HG03103 (cell line): ENCODE measurements around the gene TEDC2.
"Not testable (repeated sequence)": the region's sequence is repeated elsewhere in the genome, so short reads cannot be mapped to it uniquely, and the experiment has no call there.

Experiments
- ATAC-seq: cut with Tn5 transposase; IDR thresholded peaks from one replicate; pipeline ENCODE4 v1.9.1; 2021; ENCODE audit warnings: low read depth; ENCODE audit not compliant: unreplicated experiment

Gene TEDC2

DNA sequence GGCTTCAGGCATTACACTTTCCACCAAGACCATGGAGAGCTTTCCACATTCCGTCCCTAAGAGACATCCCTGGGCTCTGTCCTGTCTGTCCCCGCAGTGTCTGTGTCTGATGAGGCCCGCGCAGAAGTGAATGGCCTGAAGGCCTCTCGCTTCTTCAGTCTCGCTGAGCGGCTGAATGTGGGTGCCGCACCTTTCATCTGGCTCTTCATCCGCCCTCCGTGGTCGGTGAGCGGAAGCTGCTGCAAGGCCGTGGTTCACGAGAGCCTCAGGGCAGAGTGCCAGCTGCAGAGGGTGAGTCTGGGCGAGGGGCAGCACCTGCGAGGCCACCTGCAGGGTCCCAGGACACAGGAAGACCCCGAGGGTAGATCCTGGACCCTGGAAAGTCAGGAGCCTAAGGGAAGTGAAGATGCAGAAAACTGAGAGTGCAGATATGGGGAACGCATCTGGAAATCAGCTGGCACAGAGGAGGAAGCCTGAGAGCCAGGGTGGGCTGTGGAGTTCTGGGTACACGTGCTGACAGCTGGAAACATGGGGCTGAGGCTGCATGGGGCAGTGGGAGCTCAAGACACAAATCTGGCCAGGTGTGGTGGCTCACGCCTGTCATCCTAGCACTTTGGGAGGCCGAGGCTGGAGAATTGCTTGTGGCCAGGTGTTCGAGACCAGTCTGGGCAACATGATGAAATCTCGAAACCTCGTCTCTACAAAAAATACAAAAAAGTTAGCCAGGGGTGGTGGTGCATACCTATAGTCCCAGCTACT is 22.7 kb upstream of the TEDC2 start:
- ATAC-seq = no peak

DNA sequence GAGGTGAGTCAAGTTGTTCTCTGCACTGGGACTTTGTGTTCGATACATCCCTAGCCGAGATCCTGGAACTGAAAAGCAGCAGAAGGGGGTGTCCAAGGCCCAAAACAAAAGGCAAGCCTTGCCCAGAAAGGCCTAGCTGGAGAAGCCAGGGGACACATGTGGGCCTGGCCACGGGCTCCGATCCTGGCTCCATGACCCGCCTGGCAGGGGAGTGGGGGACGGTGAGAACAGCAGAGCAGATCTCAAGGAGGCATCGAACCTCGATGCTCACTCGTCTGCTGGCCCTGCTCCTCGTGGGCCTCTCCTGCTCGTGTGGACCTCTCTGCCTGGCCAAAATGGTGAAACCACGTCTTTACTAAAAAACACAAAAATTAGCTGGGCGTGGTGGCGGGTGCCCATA is 21.8 kb upstream of the TEDC2 start:
- ATAC-seq = no peak

DNA sequence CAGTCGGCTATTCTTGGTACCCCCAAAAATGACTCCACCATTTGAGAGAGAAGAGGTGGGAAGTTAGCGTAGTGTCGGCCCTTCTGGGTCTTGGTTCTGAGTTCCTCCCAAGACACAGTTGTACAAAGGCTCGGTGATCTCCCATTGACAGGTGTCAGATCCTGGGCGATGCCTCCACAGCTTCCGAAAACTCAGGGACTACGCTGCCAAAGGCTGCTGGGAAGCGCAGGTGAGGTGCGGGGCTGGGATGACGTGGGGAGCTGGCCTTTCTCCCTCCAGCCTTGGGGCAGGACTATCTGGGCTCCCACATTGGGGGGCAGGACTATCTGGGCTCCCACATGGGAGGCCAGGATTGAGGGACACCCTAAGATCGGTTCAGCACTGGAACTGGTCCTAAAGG is 20.3 kb upstream of the TEDC2 start:
- no peak for ATAC-seq

DNA sequence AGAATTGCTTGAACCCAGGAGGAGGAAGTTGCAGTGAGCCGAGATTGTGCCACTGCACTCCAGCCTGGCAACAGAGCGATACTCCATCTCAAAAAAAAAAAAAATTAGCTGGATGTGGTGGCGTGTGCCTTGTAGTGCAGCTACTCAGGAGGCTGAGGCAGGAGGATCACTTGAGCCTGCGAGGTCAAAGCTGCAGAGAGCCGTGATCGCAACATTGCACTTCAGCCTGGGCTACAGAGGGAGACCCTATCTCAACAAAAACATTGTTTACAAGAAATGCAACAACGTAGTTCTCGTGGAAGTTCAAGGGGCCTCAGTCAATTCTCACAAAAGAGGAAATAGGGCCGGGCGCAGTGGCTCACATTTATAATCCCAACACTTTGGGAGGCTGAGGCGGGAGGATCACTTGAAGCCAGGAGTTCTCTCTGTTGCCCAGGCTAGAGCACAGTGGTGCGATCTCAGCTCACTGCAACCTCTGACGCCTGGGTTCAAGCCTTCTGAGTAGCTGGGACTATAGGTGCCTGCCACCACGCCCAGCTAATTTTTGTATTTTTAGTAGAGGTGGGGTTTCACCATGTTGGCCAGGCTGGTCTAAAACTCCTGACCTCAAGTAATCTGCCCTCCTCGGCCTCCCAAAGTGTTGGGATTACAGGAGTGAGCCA is 18.6 kb upstream of the TEDC2 start:
- not testable (repeated sequence) for ATAC-seq

DNA sequence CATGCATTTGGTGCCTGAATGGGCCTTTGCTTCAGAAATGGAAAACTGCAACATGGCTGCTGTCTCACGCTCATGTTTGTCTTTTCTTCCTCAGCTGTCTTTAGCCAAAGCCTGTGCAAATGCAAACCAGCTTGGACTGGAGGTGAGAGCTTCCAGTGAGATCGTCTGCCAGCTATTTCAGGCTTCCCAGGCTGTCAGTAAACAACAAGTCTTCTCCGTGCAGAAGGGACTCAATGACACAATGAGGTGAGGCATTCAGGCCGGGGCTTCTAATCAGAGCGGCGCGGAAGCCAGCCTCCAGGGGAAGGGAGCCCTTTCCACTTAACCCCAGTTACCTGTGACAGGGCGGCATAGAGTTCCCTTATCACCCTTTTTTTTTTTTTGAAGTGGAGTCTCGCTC is 16.4 kb upstream of the TEDC2 start:
- no peak for ATAC-seq

DNA sequence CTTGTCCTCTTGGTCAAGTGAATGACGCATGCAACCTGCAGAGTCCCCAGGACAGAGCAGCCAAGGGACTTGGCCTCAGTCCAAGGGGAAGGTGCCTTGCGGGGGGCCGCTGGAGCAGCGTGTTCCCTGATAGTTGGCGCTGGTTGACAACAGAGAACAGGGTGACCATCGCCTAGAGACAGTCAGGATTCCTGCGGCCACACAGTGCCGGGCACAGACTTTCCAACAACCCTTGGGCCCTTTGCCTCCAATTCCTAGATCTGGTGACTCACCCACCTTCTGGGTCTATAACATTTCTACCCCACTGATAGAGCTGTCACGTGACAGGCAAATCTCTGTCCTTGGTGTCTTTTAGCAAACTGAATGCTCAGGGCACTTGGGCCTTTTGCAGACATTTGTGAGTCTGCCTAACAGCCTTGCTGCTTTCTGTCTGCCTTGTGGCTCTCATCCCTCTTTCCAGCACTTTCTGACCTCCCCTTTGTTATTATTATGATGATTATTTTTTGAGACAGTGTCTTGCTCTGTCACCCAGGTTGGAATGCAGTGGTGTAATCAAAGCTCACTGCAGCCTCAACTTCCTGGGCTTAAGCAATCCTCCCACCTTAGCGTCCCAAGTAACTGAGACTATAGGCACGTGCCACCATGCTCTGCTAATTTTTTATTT is 11.9 kb upstream of the TEDC2 start:
- no peak for ATAC-seq

DNA sequence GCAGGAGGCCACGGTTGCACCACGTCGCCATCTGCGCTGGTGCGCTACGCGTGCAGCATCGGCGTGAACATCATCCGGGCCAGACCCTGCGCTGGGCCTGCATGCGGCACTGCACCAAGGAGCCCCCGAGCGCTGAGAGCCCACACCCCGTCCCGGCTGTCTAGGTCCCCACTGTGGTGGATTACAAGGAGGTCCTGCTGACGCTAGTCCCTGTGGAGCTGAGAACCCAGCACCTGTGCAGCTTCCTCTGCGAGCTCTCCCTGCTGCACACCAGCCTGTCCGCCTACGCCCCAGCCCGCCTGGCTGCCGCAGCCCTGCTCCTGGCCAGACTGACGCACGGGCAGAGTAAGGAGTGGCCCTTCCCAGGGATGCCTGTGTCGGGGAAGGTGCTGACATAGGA is 10.8 kb upstream of the TEDC2 start:
- no peak for ATAC-seq

DNA sequence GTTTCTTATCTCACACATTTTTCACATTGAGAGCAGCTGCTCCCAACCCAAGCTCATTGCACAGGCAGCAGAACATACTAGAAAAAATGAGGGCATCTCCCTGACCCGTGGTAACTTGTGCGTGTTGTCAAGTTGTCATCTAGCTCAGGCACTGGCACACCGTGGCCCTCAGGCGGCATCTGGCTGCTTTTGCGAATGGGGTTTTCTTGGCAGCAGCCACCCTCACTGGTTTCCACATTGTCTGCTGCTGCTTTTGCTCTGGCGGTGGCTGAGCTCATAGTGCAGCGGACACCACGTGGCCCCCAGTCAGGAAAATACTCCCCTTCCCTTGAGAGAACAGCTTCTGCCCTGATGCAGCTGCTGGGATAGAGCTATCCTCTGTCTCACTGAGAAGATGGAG is 9.4 kb upstream of the TEDC2 start:
- ATAC-seq = no peak

DNA sequence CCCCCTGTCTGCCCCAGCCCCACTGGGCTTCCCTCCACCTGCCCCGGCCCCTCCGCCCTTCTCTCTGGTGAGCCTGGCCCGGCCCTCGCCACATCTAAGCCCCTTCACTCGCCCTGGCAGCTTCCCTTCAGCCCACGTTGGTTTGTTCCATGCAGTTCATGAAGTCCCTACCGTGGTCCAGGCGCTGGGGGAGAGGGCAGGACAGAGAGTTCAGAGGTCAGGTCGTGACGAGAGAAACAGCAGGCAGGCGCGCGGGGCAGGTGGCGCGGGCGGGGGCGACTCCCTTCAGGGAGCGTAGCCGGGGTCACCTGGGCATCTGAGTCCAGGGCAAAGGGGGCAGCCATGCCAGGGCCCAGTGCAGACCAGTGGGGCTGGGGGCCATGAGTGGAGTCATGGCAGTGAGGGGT is 8.9 kb upstream of the TEDC2 start:
- ATAC-seq = no peak

DNA sequence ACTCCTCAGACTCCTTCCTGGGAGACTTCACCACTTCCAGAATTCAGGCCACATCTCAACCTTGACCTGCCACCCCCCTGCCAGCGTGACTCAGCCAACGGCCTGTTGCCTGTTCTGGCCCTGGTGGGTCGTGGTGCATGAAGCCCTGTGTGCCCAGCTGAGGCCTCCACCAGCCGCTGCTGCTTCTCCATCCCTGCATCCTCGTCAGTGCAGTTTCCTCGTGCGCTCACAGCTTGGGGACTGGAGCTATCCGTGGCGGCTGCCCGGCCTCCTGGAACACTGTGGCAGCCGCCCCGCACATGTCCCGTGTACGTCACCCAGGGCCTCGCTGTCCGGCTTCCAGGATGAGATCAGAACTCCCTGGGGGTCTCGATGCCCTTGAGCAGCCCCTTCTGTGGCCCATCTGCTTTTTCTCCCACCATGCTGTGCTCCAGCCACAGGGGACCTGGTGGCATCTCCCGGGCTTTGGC is 8.0 kb upstream of the TEDC2 start:
- no peak for ATAC-seq

DNA sequence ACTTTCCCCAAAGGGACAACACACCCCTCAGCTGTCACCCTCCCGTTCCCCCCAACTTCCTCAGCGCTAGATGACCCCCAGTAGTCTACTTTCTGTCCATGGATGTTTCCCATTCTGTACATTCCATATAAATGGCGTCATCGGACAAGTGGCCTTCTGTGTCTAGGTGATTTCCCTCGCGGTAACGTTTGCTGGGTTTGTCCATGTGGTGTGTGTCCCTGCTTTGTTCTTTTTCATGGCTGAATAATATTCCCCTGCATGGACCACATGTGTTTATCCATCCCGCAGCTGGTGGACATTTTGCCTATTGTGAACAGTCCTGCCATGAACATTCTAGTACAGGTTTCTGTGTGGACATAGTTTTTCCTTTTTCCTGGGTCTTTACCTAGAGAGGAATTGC is 7.3 kb upstream of the TEDC2 start:
- ATAC-seq = no peak

DNA sequence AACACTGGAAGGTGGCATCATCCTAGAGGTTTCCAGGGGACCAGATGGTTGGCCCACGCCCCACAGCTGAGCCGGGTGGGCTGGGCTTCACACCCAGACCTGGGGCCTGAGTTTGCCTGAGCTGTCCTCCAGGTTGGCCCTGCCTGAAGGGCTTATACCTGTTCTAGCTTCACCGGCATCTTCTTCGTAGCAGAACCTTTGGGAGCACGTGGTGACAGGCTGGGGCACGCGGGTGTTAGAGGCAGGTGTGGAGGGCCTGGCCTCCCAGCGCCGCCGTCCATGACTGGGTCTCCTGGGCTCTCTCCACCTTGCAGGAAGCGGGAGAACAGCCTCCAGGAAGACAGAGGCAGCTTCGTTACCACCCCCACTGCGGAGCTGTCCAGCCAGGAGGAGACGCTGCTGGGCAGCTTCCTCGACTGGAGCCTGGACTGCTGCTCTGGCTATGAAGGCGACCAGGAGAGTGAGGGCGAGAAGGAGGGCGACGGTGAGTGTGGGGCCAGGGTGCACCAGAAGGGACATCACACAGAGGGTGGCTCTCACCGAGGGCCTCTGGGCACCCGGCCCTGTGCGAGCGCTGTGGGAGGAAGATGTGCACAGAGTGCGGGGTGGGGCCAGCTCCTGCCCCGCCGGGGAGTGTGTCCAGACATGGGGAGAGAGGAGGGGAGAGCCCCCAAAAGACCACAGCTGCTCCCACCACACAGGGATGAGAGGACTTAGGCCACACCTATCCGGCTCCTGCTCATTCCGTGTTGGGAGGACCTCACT is 4.6 kb upstream of the TEDC2 start:
- ATAC-seq = no peak

DNA sequence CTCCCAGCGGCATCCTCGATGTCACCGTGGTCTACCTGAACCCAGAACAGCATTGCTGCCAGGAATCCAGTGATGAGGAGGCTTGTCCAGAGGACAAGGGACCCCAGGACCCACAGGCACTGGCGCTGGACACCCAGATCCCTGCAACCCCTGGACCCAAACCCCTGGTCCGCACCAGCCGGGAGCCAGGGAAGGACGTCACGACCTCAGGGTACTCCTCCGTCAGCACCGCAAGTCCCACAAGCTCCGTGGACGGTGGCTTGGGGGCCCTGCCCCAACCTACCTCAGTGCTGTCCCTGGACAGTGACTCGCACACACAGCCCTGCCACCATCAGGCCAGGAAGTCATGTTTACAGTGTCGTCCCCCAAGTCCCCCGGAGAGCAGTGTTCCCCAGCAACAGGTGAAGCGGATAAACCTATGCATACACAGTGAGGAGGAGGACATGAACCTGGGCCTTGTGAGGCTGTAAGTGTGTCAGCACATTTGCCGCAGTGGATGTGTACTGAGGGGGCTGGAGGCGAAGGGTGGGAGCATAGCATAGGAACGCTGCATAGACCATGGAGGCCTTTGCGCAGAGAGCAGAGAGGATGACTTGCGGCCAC is 3.3 kb upstream of the TEDC2 start:
- ATAC-seq = no peak

DNA sequence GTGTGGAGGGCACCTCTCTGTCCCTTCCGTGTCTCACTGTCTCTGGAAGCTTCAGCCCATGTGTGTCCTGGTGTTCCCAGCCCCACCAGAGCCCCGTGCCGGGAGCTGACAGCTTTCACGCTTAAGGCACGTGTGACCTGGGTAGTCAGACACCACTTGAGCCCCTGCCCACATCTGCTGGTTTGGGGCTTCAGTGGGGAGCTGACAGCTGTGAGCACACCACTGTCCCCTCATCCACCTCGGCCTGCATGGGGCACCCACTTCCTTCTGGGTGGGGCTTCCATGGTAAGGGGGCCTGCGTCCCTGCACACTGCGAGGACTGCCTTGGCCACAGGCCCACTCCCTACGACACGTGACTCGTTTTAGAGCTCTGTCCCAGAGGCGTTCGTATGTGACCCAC is 2.6 kb upstream of the TEDC2 start:
- no peak for ATAC-seq

DNA sequence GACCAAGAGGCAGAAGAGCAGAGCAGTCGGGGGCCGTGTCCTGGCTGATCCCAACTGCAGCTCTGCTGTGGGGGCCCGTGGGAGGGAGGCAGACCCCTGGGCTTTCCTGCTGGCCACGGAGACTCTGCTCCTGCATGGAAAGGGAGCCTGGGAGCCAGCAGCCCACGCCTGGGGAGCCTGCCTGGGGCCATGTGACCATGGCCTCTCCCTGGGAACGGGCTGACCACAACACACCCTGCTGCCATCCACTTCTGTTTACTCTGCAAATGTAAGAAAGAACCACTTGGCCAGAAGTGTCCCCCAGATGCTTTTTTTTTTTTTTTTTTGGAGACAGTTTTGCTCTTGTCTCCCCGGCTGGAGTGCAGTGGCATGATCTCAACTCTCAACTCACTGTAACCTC is 2.0 kb upstream of the TEDC2 start:
- no peak for ATAC-seq

DNA sequence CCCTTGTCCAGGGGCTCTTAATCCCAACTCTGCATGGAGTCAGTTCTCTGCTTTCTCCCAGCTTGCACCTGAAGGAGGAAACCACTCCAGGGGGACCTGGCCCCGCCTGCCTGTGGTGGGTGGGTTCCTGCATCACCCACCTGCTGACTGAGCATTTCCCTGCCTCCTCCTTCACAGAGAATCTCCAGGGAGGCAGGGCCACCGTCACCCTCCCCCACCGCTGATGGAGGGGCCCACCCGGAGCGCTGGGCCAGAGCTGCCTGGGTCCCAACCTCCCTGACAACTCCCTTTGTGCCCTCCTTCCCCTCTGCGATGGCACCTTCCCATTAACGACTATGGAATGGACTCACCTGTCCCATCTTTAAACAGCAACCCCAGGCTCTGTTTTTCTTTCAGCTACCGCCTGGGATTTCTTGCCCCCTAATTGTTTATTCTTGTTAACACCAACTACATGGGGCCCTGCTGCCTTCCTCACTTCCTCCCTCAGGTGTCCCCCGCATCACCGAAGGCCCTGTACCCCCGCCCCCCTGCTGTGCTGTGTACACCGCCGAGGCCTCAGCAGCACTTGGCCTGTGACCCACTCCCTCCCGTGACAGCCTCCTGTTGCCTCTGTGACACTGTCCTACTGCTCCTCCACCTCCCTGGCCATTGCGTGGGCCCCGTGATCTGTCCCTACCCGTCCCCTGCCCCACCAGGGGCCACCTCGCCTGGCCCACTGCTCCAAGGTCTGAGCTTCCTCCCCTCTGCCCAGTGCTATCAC is 842 bp upstream of the TEDC2 start:
- no peak for ATAC-seq

DNA sequence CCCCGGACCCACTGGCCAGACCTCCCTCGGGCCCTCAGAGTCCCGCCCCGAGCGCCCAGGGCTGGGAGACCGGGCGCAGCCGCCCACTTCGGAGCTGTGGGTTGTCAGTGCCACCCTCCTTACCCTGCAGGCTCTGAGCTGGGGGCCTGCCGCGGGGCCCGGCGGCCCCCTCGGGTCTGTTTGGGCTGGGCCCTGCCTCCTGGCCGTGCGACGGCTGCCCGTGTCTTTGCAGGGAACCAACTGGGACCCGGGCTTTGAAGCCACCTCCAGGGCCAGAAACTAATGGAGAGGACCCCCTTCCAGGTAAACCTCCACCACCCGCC is 443 bp downstream of the TEDC2 start:
- ATAC-seq = no peak

DNA sequence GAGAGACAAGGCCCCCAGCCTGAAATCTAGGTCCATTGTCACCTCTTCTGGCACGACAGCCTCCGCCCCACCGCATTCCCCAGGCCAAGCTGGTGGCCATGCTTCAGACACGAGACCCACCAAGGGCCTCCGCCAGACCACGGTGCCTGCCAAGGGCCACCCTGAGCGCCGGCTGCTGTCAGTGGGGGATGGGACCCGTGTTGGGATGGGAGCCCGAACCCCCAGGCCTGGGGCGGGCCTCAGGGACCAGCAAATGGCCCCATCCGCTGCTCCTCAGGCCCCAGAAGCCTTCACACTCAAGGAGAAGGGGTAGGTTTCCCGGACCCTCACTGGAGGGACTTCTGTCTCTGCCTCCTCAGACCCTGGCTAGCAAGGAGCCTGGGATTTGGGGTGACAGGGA is 1.0 kb downstream of the TEDC2 start:
- no peak for ATAC-seq

DNA sequence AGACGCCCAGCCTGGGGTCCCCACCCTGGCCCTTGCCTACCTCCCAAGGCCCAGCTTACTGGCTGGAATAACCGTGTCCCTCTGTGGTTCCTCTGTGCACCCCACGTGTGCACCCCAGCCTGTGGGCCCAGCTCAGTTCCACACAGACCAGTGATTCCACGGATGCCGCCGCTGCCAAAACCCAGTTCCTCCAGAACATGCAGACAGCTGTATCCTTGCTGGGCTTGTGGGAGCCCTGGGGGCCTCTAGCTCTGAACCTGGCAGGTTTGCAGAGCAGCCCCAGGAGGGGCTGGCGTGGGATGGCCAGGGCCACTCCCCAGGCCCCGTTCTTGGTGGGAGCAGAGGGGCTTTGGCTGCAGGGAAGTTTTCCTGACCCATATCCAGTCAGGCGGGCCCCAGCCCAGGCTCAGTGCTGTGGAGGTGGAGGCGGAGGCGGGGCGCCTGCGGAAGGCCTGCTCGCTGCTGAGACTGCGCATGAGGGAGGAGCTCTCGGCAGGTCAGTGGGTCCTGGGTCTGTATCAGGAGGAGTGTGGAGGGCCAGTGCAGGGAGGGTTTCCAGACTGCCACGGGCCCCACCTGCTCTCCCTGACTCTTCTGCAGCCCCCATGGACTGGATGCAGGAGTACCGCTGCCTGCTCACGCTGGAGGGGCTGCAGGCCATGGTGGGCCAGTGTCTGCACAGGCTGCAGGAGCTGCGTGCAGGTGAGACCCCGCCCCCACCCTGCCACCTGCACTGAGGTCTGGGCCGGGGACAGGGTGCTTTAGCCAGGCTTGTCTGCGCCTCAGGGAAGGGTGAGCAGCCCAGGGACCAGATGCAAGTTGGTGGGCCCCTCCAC is 2.3 kb downstream of the TEDC2 start:
- ATAC-seq = no peak
